ENCODE results near the gene ITGB3.

DNA sequence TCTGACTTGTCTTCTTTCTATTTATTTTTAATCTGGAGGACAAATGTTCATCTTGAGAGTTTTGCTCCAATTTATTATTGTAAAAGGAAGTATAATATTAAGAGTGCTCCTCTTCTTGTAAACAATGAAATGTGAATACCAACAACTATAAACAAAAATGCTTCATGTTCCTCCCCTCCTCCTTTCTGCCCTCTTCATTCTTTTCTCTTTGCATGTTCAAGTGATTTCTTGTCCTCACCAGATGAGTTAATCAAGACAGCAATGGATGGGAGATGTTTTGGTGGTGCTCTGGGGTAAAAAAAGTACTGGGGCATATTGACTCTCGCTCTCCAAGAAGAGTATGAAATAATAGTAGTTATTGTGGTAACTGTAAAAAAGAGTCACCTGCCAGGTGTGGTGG is 24.3 kb downstream of the ITGB3 start:
- TF ChIP-seq POLR2A (IDR thresholded peaks at IDR 0.05) (no peak), POLR2AphosphoS5 (IDR thresholded peaks at IDR 0.05) (no peak), EP300 (IDR thresholded peaks at IDR 0.05) (no peak)
- TF ChIP-seq, protein P1, sequence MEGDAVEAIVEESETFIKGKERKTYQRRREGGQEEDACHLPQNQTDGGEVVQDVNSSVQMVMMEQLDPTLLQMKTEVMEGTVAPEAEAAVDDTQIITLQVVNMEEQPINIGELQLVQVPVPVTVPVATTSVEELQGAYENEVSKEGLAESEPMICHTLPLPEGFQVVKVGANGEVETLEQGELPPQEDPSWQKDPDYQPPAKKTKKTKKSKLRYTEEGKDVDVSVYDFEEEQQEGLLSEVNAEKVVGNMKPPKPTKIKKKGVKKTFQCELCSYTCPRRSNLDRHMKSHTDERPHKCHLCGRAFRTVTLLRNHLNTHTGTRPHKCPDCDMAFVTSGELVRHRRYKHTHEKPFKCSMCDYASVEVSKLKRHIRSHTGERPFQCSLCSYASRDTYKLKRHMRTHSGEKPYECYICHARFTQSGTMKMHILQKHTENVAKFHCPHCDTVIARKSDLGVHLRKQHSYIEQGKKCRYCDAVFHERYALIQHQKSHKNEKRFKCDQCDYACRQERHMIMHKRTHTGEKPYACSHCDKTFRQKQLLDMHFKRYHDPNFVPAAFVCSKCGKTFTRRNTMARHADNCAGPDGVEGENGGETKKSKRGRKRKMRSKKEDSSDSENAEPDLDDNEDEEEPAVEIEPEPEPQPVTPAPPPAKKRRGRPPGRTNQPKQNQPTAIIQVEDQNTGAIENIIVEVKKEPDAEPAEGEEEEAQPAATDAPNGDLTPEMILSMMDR (IDR thresholded peaks at IDR 0.05) = no peak

All from sigmoid colon (tissue), 4 donors.